Activated CD4-positive, alpha-beta T cell treated with anti-CD3 and anti-CD28 coated beads for 4 hours (primary cell): ENCODE results near the gene ITGA11.

ENCODE experiments used
- DNase-seq, 2 donors: peaks; one replicate each; pipeline ENCODE4 v3.0.0-alpha.2; 2020

Gene ITGA11

DNA sequence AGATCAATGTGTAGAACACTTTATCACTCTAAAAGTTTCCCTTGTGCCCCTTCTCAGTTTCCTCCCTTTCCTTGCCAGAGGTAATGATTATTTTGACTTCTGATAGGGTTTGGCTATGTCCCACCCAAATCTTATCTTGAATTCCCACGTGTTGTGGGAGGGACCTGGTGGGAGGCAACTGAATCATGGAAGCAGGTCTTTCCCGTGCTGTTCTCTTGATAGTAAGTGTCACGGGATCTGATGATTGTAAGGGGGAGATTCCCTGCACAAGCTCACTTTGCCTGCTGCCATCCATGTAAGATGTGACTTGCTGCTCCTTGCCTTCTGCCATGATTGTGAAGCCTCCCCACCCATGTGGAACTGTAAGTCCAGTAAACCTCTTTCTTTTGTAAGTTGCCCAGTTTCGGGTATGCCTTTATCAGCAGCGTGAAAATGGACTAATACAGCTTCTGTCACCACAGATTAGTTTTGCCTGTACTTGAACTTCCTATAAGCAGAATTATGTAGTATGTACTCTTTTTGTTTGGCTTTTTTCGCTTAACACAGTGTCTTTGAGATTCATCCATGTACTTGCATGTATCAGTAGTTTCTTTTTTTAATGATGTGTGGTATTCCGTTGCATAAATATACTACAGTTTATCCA is 147.2 kb downstream of the ITGA11 start:
- no peak for DNase-seq

DNA sequence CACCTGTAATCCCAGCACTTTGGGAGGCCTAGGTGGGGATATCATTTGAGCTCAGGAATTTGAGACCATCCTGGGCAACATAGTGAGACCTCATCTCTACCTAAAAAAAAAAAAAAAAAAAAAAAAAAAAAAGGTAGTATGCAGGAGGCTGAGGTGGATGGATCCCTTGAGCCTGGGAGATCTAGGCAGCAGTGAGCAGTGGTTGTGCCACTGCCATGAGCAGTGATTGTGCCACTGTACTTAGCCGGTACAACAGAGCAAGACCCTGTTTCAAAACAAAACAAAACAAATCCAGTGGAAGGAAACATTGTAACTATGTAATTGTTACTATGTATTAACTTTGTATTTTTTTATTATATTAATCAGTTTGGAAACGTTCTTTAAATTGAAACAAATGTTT is 148.6 kb downstream of the ITGA11 start:
- no peak for DNase-seq

DNA sequence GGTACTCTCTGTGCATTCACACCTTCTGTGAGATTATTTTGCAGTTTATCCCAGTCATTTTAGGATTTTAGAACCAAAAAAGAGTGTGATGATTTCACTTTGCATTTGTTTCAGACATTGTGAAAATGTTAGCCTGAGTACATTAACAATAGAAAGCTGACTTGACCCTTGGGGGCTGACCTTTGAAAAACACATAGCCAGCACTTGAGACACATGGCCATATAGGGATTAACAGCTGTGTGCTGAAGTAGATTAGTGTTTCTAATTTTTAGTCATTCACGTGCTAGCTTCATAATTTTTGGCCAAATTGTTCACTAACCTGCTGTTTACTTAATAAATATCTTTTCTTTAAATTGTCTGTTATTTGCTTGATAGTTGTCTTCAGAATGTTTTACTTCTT is 151.0 kb downstream of the ITGA11 start:
- DNase-seq = no peak

DNA sequence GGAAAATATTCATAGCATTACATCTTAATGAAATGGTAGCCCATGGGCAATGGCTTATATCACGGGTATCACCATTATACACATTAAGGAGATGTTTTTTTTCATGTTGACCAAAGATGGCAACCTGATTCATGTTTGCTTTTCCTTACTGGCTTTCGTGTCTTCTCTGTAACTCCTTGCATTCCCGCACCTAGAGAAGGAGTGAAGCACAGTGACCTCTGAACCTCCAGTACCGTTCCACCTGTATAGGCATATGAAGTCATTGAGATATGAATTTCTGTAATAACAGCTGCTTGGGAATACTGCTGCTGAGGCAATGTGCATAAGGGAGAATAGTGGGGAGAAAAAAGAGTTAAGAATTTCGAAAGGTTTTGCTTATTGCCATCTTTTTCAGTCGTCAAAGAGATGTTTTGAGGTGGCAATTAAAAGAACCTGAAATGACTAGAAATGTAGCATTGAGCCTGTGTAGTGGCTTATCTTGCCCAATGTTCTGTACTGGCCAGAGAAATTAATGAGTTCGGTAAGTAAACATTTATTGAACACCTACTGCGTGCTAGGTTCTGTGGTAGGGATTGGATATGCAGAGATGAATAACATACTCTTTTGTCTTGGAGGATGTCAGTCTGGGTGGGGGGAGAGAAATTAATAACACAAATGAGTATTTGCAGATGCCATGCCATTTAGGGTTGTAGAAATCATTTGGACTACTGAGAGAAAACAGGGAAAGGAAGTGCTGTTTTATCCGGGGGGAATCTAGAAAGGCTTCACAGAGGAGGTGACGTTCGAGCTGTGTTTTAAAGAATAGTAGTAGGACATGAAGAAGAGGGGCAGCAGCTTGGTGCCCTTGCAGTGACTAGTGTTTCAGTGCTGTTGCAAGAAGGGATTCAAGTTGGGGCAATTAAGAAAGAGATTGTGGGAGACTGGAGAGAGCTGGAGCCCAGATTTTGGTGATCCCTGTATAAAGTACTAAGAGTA is 151.9 kb downstream of the ITGA11 start:
- no peak for DNase-seq

DNA sequence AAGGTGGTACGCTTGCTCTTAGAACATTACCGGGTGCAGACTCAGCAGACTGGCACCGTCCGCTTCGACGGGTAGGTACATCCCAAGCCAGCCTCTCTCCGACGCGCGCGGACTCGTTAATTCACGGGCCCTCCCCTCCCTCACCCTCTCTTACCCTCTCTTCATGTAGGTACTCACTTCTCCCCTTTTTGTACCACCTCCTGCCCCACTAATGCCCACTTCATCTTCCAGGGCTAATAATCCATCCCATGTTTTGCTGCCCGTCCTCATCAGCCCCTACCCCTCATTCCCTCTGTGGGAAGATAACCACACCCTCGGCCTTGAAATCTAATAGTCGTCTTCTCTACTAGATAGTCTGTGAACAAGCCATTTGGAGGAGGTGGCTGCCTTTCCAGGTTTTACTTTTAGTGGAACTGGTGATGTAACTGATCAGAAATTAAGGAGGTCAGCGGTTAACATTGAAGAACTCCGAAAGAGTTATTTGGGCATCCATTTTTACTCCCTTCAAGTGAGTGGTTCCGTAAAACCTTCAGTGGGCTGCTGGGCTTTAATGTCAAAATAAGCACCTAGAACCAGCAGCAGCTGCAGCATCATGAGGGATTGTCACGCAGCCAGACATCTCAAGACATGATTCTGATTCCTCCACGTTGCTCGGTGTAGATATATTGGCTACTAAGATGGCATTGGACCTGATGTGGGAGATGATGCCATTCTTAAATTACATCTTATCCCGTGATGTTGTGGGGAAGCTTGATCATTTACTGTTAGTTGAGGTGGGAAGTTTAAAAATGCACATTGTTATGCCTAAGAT is 153.2 kb downstream of the ITGA11 start:
- DNase-seq = no peak

DNA sequence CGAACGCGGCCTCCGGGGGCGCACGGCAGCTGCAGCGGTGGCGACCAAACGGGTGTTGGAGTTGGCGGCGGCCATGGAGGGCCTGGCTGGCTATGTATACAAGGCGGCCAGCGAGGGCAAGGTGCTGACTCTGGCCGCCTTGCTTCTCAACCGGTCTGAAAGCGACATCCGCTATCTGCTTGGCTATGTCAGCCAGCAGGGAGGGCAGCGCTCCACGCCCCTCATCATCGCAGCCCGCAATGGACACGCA is 153.7 kb downstream of the ITGA11 start:
- no peak for DNase-seq

DNA sequence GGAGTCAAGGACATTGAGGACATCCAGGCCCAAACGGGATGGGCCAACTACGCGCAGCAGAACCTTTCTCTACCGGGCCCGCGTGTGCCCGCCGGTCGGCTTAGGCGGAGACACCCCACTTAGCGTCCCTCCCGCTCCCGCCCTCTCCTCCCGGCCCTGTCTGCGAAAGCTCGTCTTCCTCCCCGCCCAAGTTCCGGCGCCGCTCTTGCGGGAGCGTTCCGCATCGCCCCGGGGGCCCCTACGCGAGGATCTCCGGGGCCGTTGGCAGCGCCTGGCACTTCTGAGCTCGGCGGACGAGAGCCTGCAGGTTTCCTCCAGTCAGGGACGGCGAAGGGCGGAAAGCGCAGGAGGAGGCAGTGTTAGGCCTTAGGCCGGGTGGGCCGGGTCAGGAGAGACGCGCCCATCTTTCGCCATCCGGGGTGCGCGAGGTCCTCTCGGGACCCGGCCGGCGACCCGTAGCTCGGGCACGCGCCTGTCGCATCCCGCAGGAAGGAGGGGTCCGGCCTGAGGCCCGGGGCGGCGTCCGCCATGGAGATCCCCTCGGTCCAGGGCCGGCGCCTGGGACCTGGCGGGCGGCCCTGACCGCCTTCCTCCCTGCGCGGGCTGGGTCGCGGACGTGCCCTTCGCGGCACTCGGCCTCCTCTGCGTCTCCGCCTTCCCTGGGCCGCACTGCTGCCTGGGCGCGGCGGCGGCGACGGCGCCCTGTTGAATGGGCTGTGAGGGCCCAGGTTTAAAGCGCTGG is 154.2 kb downstream of the ITGA11 start, which contains the start of gene FEM1B:
Gene FEM1B (plus strand): TSS at position 143 of the 742 bp plus-strand sequence. CDS start 673 bp downstream, outside the sequence.
- peak; percentile 85 to 88 for DNase-seq

DNA sequence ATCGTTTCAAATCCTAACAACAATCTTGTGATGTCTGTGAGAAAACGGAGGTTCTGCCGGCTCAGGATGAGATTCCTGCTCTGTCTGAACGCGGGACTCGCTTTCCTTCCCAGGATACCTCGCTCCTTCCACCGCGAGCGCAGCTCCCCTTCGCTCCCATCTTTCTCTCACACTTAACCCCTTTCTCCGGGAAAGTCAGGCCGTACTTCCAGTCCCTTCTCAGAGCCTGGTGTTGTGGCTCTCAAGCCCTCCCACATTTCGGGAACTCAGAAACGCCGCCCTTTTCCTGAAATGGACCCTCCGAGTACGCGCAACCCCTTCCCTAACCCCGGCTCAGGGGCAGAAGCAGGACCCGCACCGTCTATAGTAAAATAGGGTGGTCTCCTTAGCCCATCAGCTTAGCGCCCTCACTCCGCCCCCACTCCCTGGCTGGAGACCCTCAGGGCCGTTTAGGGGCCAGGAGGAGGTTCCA is 154.8 kb downstream of the ITGA11 start:
- peak; percentile 7 to 8 for DNase-seq

DNA sequence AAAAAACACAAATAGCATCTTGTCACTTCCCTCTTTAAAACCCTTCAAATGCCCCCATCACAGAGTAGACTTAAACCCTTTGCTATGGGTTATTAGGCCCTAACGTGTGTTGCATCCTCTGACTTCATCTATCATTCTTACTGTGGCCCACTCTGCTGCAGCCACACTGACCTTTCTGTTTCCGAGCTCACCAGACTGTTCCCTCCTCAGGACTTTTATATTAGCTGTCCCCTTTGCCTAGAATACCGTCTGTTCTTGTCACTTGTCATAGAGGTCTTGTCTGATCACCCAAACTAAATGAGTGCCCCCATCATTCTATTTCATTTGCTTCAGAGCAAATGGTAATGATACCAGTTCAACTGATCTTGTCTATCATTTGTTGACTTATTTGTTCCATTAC is 155.3 kb downstream of the ITGA11 start:
- DNase-seq = no peak

DNA sequence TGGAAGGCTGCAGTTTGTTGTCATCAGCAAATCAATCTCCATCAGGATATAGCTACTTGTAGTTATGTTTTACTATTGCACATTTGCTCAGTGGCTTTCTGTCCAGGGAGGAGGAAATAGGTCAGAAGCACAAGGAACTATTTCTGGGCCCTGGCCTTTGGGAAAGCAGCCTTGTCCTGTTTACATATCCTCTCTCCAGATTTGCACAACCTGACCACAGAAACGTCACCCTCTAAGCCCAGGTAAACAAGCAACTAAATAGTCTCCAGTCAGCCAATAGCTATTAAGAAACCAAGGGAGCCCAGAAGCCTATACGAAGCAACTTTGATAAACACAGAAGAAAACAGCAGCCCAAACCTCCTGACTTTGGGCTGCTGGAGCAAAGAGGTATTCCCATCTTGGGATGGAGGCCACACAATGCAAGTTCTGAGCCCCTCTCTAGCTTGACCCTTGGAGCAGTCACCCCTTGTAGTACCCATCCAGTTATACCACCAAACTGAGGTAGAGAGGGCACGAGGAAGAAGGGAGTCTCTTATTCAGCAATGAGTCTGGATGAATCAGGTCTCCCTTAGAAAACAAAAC is 156.7 kb downstream of the ITGA11 start:
- DNase-seq = no peak

DNA sequence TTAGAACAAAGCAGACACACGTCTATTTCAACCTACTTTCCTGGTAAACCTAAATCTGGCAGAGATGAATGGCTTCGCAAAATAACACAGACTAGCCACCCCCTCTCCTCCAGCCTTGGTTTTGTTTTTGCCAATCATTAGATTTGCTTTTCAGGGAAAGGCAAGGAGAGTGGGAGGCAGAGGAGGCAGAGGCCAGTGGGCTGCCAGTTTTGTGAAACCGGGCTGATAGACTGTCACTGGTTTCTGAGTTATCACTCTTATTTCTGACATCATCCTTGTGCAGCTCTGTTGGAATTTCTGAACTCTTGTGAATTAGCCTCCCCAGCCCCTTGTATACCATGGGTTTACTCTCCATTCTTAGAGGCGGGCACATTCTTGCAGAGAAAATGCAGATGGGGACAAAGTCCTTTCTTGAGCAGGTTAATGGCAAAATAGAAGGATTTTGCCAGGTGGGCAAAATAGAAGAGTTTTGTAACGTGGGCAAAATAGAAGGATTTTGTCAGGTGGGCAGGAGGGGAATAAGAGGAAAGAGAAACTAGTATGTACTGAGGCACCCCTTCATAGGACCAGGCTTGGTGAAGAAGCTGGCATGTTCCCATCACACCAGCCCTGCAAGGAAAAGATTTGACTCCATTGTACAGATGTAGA is 157.6 kb downstream of the ITGA11 start:
- no peak for DNase-seq

DNA sequence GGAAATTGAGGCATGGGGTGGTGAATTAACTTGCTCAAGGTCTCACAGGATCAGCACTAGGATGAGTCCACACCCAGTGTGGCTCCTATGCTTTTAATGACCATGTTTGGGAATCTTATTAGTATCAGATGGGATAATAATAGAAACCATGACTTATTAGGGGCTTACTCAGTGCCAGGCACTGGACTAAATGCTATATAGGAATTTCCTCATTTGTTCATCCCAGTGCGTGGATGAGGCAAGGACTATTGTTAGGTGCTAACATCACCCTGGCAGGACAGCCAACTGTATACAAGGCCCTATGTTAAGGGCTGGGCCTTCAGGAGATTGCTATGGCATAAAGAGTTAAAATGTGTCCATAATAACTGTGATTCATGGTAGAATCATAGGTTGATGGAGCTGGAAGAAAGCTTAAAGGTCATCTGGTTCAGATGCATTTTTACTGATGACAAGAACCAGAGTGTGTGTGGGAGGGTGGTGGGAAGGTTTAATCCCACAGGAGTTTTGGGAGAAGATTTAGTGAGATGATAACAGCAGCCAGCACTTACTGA is 159.2 kb downstream of the ITGA11 start:
- no peak for DNase-seq

DNA sequence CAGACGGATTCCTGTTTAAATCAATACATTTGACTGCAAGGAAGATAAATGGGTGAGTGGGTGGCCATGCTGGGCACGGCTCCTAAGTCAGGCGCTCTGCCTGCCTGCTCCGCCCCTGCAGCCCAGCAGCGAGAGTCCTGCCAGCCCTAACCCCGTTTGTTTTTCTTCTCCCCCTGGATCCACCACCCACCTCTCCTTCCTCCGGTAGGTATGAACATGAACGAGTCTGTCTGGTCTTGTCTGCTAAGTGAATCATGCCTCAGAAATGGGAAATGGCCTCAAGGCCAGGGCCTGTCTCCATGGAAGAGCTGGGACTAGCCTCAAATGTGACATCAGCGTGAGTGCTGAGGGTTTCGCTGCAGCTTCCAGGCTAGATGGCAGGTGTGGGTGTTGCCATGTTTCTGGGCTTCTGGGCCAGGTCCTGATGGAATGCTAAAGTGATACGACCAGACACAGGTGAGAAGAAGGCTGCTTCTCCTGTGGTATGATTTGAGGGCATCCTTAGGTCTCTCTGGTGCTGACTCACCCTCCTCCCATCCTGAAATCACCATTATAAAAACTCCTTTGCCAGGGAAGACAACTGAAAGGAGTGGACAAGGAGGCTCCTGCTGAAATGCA is 160.0 kb downstream of the ITGA11 start:
- DNase-seq = no peak

DNA sequence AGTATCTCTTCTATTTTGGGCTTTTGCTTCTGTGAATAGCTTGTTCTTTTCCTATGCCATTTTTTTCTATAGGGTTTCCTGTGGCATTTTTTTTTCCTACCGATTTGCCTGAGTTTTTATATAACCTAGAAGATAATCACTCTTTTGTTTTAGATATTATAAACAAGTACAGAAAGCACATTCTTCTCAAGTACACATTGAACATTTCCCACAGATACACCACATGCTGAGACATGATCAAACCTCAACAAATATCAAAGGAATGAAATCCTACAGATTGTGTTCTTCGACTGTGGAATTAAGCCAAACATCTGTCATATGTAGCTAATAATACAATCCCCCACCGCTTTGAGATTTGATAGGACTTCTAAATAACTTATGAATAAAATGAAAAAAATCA is 163.6 kb downstream of the ITGA11 start:
- no peak for DNase-seq

DNA sequence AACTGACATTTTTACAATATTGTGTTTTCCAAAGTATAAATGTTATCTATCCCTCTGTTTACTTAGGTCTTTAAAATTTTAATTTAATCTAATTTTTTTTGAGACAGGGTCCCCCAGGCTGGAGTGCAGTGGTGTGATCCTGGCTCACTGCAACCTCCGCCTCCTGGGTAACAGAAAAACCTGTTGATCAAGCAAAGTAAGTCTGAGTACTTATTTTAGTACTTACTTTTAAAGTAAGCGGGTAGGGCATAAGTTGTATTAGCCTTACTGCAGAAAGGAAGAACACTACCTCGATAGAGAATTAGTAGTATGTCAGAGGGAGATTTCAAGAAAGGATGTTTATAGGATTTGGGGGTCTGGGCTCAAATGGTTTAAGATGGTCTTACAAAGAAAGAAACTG is 166.3 kb downstream of the ITGA11 start:
- no peak for DNase-seq

DNA sequence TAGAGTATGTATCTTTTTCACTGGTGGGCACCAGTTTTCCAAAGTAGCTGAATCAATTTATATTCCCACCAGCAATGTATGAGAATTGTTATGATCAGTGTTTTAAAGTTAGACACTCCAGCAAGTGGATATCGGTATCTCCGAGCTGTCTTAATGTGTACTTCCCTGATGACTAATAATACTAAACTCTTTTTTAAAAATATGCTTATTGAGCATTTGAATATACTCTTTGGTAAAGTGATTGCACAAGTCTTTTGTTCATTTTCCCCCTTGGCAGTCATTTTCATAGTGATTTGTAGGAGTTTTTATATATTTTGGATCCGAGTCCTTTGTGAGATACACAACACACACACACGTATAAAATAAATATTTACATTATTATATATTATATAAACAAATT is 166.9 kb downstream of the ITGA11 start:
- DNase-seq = no peak

DNA sequence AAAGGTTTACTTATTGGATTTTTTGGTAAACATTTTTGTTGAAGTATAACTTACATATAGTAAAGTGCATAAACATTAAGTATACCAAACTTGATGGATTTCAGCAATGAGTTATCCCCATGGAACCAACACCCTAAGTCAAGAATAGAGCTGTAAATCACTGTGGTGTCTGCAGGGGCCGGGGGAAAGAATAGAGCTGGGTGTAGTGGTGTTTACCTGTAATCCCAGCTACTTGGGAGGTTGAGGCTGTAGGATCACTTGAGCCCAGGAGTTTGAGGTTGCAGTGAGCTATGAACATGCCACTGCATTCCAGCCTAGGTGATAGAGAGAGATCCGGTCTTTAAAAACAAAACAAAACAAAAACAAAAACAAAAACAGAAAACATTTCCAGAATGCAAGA is 167.7 kb downstream of the ITGA11 start:
- no peak for DNase-seq

DNA sequence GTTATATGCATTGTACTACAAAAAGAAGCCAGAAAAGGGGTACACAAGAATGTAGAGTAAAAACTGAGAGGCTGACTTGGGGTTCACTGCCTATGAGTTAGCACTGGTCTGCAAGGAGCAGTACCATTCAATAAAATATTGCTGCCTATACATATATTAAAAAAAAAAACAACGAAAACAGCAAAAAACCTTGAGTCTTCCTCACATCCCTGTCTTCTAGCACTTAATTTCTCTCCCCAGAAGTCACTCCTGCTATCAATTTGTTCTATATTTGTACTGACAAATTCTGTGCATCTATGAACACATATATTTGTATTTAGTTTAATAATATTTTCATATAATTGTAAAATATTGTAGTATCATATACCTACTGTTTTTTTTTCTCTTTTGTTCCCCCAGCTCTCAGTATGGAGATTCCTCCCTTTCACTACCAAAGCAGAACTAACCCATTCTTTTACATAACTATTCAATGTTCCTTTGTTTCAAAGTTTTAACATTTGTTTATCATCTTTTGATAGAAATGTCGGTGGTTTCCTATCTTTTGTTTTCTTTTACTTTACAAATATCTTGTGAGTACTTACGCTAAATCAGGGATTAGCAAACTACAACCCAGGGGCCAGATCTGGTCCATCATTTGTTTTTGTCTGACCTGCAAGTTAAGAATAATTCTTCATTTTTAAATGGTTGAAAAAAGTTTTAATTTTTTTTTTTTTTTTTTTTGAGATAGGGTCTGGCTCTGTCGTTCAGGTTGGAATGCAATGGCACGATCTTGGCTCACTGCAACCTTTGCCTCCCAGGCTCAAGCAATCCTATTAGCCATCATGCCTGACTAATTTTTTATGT is 169.2 kb downstream of the ITGA11 start:
- DNase-seq = no peak

DNA sequence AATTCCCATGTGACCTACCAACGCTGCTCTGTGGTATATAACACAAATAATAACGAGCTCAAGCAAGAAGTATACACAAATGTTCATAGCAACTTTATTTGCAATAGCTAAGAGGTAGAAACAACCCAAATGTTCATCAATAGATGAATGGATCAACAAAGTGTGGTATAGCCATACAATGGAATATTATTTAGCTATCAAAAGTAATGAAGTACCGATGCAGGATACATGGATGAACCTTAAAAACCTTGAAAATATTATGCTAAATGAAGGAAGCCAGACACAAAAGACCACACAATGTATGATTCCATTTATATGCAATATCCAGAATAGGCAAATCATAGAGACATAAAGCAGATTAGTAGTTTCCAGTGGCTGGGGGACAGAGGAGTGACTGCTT is 170.0 kb downstream of the ITGA11 start:
- DNase-seq = no peak

DNA sequence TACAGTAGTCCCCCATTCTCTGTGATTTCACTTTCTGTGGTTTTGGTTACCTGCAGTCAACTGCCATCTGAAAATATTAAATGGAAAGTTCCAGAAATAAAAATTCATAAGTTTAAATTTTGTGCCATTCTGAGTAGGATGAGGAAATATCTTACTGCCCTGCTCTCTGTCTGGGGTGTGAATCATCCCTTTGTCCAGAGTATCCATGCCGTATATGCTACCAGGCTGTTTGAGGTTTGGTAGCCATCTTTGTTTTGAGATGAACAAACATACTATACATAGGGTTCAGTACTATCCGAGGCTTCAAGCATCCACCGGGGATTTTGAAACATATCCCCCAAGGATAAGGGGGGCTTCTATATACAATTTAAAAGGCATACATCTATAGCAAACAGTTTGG is 170.7 kb downstream of the ITGA11 start:
- DNase-seq = no peak
